Retinal pigment epithelial cell (primary cell): ENCODE data around the gene SART3.
"Not testable (repeated sequence)": the region's sequence is repeated elsewhere in the genome, so short reads cannot be mapped to it uniquely, and the experiment has no call there.

ENCODE experiments used
- DNase-seq: peaks from one replicate; pipeline ENCODE4 v3.0.0-alpha.2; 2010; ENCODE audit warnings: low read depth
- H3K4me3 ChIP-seq: 2 replicates; pipeline ENCODE4 v1.5.1; 2011; ENCODE audit warnings: mild to moderate bottlenecking, low read length, control low read depth, moderate library complexity
- TF ChIP-seq, protein P1 (sequence below): conservative IDR thresholded peaks from 2 replicates; pipeline ENCODE4 v1.5.1; 2011; ENCODE audit warnings: low read depth, low read length, control low read depth, inconsistent platforms

The SART3 gene

DNA sequence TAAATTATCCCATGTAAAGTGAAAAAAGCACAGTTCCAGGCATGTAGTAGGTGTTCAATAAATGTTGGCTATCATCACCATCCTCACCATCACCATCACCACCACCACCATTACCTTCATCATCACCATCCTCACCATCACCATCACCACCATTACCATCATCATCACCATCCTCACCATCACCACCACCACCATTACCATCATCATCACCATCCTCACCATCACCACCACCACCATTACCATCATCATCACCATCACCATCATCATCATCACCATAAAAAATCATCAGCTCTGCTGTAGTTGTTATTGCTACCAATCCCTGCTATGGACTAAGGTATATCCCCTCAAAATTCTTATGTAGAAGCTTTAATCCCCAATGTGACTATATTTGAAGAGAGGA is 16.5 kb upstream of the SART3 start:
- TF ChIP-seq, protein P1, sequence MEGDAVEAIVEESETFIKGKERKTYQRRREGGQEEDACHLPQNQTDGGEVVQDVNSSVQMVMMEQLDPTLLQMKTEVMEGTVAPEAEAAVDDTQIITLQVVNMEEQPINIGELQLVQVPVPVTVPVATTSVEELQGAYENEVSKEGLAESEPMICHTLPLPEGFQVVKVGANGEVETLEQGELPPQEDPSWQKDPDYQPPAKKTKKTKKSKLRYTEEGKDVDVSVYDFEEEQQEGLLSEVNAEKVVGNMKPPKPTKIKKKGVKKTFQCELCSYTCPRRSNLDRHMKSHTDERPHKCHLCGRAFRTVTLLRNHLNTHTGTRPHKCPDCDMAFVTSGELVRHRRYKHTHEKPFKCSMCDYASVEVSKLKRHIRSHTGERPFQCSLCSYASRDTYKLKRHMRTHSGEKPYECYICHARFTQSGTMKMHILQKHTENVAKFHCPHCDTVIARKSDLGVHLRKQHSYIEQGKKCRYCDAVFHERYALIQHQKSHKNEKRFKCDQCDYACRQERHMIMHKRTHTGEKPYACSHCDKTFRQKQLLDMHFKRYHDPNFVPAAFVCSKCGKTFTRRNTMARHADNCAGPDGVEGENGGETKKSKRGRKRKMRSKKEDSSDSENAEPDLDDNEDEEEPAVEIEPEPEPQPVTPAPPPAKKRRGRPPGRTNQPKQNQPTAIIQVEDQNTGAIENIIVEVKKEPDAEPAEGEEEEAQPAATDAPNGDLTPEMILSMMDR, result no peak
- DNase-seq, result no peak
- H3K4me3 ChIP-seq, result no peak overlapping the region

DNA sequence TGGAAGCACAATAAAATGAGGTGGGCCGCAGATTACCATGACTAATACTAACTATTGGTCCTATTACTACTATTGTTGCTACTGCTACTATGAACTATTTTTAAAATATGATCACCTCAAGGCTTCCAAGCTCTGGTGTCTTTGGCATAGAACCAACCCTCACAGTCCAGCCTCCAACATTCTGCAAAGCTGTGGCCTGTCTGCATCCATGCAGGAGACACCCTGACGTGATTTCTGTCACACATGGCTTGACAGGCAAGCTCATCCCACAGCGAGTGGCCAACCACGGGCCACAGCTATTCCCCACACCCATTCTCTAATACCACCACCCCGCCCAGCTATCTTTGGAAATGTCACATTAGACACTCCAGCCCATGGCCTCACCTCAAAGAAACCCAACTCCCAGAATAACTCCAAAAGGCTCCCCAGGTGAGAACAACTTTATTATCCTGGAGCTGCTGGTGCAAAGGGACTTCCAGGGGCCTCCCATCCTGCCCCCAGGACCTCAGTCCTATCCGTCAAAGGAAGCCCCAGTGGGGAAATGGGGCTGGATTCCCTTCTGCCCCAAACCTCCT is 15.8 kb upstream of the SART3 start:
- no peak overlapping the region for H3K4me3 ChIP-seq
- TF ChIP-seq, protein P1, result no peak
- DNase-seq, result no peak

DNA sequence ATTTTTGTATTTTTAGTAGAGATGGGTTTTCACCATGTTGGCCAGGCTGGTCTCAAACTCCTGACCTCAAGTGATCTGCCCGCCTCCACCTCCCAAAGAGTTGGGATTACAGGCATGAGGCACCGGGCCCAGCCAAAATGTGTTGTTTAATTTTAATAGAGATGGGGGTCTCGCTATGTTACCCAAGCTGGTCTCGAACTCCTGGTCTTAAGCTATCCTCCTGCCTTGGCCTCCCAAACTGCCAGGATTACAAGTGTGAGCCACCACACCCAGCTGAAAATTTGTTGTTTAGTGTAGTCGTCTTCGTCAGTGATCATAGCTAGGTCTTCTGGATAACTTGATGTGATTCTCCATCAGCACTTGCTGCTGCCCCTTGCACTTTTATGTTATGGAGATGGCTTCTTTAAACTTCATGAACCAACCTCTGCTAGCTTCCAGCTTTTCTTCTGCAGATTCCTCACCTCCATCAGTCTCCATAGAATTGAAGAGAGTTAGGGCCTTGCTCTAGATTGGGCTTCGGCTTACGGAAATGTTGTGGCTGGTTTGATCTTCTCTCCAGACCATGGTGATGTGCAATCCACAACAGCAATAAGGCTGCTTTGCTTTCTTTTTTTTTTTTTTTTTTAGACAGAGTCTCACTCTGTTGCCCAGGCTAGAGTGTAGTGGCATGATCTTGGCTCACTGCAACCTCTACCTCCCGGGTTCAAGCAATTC is 14.4 kb upstream of the SART3 start:
- H3K4me3 ChIP-seq, result no peak overlapping the region
- TF ChIP-seq, protein P1, result no peak
- DNase-seq, result no peak

DNA sequence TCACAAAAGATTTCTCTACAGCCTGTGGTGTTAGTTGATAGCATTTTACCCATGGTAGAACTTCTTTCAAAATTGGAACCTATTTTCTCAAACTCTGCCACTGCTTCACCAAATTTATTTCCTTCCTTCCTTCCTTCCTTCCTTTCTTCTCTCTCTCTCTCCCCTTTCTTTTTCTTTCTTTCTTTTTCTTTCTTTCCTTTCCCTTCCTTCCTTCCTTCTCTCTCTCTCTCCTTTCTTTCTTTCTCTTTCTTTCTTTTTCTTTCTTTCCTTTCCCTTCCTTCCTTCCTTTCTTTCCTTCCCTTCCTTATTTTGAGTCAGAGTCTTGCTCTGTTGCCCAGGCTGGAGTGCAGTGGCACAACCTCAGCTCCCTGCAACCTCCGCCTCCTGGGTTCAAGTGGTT is 13.3 kb upstream of the SART3 start:
- H3K4me3 ChIP-seq, DNase-seq: not testable (repeated sequence)

DNA sequence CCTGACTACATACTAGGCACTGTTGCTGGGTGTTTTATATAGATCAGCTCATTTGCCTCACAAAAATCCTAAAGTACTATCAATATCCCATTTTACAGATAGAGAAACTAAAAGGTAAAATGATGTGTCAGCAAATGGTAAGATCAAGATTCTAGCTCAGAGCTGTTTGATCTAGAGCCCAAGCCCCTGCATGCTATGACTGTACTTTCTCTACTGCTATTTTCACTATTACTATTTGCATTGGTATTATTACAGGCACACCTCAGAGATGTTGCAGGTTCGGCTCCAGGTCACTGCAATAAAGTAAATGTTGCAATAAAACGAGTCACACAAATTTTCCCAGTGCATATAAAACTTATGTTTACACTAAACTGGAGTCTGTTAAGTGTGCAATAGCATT is 12.3 kb upstream of the SART3 start:
- no peak overlapping the region for H3K4me3 ChIP-seq
- TF ChIP-seq, protein P1, result no peak
- DNase-seq, result no peak

DNA sequence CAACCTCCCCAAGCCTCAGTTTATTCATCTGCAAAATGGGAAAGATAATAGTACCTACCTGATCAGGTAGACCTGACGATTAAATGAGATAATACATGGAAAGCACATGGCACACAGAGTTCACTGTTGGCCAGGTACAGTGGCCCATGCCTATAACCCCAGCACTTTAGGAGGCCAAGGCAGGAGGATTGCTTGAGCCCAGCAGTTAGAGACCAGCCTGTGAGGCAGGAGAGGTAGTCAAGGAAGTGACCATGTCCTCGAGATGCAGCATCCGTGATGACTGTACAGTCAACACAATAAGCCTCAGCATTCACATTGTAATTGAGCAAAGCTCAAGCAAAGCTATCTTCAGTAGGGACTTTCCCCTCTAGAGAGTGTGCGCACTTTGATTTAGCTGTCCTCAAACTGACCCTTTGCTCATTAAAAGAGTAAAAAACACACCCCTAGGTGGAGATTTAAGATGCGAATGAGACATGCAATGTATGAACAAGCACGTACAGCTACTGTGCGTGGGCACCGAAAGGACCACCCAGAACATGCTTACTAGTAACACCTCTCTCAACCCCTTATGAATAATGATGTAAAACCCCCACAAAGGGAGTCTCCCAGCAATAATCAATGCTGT is 11.3 kb upstream of the SART3 start:
- no peak for DNase-seq
- TF ChIP-seq, protein P1, result no peak
- H3K4me3 ChIP-seq, result no peak overlapping the region

GRCh38 chr12:108571609-108572165 is 10.7 kb upstream of the SART3 start:
- TF ChIP-seq, protein P1, result no peak
- no peak overlapping the region for H3K4me3 ChIP-seq
- DNase-seq, result no peak
